Measurements from ENCODE around the gene WDFY4.

The WDFY4 gene

DNA sequence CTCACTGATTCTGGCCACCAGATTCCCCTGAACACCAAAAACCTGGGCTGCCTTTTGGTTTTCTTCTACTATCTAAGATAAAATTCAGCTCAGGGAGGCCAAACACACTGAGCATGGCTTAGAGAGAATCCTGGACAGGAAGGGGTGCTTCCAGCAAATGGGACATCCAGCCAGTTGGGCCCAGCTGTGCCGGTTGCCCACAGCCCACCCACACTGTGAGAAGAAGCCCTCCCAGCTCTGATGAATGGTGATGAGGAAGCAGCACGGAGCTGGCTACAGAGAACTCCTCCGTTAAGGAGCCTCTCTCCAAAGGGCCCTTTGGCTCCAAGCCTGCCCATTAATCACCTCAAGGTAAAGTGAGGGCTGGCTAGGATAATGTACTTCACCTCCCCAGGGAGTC is 239.1 kb downstream of the WDFY4 start:
- no peak for DNase-seq

DNA sequence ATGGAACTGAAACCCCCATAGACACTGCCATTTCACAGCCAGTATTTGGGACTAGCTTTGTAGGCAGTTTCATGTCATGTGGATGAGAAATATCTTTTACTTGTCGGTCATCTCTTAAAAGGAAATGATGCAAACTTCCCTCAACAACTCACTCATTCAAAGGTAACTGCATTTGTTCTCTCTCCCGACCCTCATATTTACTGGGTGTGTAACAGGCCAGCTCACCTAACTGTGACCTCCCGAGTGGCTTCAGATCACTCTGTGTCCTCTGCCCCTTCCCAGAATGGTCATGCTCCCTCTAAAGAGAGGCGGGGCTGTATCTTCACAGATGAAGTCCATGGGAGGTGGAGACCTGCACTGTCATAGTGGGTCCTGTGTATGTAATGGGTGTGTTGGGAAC is 240.3 kb downstream of the WDFY4 start:
- no peak for DNase-seq

DNA sequence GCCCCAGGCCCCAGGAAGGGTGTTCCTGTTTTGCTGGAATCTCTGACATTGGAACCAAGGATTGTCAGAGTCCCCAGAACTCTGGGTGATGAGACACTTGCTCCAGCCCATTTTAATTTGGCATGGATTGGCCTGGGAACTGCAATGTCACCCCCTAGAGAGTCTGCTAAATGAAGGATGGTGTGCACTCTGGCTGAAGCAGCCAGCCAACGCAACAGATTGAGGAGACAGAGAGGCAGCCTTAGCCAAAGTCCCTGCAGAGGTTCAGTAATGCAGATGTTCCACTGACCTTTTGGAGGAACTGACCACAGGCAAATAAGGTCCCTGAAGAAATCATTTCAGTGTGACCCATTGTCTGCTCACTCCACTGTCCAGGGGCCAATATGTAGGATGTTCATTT is 241.6 kb downstream of the WDFY4 start:
- DNase-seq = no peak

DNA sequence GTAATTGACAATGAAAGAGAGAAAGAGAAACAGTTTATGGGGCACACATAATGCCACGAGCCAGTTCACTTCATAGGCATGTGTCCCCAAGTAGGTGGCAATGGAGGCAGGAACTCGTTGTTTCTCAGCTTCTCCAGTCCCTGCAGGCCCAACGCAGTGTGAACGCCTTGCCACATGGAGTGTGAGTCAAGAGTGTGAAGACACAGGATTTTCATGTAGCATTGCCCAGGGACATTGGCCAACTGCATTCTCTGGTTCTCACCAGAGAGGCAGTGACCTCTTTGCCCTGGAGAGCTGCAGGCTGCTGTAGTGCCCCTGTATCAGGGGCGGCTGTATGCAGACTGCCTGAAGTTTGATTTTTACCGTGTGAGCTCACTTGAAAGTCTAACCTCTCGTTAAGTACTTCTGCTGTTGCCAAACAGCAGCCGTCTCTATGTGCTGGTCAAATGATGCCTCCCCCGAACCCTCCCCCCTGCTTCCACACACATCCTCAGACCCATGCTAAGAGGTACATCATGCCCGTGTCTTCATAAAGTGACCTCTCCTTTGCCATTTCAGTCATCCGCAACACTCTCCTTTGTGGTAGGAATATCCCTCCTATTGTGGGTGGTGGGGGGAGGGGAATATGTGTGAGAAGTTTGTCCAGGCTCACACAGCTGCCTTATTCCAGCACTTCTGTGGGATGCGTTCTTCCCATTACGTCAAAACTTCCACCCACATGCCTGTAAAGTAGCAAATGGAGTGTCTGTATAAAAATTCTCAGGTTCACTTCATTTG is 242.3 kb downstream of the WDFY4 start:
- no peak for DNase-seq

DNA sequence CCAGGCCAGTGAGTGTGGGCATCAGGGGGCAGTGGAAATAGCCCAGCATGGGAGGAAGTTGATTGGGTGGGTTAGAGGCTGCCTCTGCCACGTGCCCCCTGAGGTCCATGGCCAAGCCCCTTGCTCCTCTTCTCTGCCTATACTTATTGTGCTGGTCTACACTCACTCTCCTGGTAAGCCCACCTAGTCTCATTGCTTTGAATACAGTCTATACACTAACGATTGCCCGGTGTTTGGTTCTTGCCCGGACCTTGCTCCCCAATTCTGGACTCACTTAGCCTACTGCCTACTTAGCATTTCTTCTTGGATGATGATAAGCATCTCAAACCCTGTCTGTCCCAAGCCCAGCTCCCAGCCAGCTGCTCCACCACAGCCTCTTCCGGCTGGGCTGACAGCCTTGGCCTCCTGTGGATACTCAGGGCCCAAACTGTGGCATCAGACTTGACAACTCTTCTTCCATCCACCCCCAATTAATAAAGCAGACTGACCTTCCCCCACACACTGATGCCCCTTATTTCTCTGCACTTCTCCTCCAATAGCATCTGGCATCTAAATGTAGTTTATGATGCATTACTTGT is 244.8 kb downstream of the WDFY4 start:
- DNase-seq = no peak

DNA sequence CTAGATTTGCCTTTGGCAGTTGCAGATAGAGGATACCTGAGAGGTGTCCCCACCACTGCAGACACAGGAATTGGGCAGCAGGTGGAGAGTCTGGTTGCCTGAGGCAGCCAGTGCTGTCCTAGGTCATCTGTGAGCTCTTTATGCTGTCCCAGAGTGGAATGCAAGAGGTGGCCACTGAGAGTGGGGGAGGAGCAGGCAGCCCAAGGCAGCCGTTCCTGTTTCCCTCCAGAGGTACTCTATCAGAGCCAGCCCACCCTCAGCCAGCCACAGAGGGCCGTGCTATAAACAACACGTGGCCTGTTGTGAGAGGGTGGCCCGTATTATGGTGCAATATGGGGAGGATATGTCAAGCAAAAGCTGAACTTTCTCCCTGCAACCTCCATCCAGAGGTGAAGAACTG is 246.5 kb downstream of the WDFY4 start:
- DNase-seq = no peak

DNA sequence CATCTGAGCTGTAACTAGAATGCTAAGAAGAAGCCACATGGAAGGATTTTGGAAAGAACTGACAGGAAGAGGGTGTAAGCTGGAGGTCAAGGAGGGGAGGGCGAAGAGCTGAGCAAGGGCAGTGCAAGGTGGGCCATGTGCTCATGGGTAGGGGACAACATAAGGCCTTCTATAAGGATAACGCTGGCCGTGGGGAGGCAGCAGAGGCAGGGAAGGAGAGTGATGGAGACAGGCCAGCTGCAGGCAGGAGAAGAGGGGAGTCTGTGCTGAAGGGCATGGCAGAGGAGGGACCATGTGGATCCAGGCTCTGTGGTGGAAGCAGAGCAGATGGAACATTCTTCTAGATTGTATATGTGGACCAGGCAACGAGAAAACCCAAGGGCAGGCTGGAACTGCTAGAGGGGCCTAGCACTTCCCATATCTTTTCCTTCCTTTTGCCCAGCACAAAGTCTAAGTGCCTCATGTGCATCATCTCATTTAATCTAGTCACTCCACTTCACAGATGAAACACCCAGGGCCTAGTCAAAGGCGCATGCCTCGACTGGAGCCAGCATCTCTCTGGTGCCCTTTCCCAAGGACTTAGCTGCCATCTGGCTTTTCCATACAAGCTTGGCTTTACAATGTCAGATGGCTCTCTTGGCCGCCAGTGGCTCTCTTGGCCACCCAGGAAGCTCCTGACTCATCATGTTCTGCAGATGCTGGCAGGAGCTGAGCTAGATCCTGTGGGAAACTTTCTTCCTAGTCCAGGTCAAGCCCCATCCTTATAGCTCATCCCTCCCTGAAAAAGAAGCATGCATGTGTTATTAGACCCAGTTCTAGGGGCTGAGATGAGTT is 248.4 kb downstream of the WDFY4 start:
- no peak for DNase-seq

DNA sequence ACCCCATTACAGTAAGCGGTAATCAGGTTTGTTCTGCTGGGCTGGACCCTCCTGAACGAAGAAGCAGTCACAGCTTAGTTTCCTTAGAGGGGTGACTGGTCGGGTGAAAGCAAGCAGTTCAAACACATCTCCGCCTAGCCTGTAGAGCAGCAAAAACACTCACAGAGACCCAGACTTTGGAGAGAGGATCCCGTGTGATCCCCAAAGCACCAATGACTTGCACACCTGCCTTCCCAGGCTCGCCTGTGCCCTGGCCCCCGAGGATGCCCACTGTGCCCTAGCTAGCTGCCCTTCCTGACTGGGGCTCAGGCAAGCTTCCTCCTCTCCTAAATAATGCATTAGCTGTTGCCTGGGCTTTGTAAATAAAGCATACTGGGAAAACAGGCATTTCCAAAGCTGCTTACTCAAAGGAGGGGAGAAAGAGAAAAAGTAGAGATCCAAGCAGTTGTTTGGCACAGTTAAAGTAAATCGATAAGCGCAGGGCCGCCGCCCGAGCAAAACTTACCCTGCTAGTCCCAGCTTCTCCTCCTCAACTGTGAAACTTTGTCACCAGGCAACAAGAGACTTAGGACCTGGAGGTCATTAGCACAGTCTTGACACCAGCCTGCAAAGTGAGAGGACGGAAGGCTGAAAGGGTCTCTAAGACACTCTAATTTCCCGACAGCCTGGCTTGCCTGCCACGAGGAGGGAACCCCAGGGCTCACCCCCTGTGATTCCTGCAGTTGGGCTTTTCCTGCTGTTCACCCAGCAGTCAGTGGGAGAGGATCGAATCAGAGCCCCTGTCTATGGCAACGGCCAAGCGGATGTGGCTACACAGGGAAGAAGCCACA is 250.2 kb downstream of the WDFY4 start:
- no peak for DNase-seq

DNA sequence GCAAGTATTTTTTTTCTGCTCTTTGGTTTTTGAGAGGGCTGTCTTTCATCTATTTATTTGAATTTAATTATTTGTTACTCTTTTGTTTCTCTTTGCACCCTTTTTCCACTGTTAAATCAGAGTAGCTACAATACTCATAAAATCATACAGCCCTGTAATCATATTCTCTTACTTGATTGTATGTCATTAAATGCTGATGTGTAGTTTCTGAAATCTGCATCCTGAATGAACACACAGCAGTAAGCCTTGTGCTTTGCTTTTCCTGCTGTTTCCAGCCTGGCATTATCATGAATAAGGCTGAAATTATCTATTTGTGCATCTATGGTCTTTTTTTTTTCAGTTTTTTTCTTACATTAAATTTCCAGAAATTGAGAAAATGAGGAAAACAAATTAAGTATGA is 250.9 kb downstream of the WDFY4 start:
- DNase-seq = no peak

DNA sequence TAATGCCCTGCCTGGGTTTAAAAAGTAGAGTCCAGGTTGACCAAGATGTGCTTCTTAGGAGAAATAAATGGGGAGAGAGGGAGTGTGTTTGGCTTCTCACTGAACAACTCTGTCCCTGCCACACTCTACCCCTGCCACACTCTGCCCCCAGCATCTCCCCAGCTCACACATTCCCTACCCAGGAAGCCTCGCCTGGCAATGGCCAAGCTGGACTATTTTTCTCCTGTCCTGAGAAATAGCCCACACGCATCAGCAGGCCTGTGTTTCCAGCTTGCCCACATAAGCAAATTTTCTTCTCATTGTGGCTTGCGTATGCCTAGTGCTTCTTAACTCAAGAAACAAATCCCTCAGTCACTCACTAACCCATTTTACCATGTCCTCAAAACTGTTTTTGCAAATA is 253.1 kb downstream of the WDFY4 start:
- DNase-seq = no peak

DNA sequence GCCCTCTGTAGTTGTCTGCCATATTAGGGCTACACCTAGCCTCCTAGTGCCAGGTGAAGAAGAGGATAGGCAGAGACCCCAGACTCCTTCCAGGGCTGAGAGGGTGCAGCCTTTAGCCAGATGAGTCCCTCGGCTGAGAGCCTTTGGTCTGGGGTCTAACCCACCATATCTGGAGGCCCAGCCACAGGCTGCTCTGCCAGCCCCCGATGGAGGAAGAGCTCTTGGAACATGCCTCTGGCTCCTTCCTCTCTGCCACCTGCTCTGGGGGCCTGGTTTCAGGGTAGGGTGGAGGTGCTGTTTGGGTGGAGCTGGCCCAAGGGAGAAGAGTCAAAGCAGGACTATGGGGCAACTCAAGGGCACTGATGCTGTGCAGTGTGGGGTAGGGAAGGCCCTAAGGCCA is 253.6 kb downstream of the WDFY4 start:
- DNase-seq = no peak

DNA sequence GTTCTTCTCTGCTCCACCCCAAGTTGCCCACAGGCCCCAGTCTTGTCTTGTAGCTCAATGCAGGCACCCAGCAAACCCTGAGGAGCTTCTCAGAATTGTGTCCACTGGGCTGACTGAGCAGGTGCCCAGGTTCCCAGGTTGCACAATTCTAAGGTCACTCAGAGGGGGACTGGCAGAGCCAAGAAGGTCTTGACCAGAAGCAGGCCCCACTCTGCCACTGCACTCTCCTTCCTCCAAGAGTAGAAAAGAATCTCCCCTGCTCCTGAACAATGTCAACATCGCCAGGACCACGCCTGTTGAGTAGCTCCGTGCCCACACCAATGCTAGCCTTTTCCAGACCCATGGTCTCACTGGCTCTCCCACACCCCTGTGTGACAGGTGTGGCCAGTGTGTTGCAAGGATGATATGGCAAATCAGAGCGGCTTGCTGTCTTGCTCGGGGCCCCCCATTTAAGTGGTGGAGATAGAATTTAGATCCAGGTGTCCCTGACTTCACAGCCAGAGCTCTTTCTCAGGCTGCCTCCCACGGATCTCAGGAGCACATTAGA is 254.4 kb downstream of the WDFY4 start:
- no peak for DNase-seq

DNA sequence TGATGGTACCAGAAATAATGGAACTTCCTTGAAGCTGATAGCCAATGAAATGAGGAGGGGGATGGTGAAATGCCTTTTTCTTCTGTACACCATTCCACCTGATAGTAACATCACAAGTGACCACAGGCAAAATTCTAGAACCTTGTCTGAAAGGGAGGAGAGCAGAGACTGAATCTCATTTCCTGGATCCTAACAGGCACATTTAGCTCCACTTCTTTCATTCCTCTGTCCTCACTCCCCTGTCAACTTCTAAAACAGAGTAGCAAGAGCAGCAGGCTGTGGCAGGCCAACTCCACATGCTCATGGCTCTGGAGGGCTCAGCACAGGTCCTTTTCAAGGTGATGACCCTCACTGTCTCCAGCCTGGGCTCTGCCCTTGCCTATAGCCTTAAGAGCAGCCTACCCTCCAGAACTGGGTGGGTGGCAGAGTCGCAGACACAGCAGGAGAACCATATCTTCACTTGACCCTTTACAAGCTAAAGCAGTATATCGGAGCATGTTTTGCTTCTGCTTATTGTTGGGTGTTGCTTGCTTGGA is 255.2 kb downstream of the WDFY4 start, which contains the start of gene LRRC18:
LRRC18 (minus strand) TSS at position 51 of the 536 bp plus-strand sequence. CDS start 25,685 bp downstream, outside the sequence.
- DNase-seq = no peak

DNA sequence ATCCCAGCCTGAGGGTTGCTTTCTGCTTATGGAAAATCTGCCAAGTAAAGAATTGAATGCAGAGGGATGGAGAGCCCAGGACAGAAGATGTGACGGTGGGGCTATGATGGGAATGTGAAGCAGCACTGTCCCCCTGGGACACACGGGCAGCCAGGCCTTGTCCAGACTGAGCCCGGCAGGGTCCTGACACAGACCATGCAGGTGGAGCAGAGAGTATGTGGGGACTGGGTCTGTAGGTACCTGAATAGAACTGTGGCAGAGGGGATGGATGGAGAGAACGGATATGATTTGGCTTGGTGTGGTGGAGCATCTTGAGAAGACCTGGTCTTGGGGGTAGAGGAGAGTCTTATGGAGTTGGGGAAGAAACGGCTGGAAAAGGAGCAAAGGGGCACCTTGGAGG is 255.7 kb downstream of the WDFY4 start:
- no peak for DNase-seq

DNA sequence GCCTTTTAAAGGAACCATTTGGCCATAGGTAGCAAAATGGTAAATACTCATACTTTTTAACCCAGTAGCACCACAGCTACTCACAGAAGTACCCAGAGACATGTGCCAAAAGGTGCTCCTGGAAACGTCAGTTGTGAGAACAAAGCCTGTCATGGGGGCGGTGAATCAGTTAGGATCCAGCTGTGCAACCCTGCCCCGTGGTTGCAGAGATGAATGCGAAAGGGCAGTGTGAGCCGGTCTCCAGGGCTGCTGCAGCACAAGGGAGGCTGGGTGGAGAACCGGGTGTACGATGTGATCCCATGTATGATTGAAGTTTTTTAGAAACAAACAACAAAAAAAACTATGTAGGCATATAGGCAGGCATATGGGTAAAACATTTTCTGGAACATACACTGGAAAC is 256.3 kb downstream of the WDFY4 start:
- no peak for DNase-seq

DNA sequence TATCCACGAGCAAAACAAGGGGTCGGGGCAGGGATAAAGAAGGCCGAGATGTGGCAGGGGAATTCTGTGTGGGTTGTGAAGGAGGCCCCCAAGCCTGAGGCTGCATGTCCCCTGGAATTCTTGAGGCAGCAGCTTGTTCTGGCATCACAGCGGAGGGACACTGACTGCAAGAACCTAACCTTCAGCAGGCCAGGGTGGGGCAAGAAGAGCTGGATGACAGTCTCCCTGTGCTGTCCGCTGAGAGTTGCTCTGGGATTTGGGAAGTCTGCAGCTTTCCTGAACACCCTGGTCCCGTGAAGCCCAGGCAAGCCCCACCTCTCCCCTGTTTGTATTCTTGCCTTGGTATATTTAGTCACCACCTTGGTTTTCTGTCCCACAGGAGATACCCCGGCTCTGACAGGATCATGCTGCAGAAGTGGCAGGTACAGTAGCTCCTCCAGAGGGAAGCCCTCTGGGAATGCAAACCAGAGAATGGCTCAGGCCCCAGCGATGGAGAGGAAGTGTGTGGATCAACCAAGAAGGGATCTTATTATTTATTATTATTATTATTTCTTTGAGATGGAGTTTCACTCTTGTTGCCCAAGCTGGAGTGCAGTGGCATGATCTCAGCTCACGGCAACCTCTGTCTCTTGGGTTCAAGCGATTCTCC is 256.9 kb downstream of the WDFY4 start:
- no peak for DNase-seq

DNA sequence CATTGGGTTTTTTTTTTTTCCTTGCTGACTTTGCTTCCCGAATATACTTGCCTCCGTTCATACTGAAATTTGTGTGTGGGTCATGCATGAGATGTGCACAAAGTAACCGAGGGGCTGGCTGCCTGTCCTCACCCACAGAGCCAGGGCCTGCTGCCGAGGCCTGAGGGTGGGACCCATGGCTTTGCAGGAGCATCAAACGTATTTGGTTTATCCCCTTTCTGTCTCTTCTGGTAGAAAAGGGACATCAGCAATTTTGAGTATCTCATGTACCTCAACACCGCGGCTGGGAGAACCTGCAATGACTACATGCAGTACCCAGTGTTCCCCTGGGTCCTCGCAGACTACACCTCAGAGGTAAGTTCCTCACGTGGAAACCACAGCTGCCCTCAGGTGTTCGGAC is 258.4 kb downstream of the WDFY4 start:
- DNase-seq = no peak

DNA sequence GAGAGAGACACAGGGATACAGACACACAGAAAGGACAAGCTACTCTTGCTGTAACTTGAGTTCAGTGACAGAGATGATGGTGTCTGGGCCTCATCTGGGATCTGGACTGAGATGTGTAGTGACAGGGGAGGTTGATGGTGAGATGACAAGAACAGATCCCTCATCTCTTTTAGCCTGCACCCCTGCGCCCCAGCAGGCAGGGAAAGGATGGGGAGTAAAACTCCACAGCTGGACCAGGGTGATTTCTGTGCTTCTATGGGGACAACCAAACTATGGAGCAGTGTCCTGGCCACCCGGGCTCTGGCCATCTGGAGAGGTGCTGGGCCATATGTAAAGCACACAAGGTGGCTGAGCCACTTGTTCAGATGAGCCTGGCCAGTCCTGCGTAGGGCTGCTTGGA is 259.5 kb downstream of the WDFY4 start:
- no peak for DNase-seq

DNA sequence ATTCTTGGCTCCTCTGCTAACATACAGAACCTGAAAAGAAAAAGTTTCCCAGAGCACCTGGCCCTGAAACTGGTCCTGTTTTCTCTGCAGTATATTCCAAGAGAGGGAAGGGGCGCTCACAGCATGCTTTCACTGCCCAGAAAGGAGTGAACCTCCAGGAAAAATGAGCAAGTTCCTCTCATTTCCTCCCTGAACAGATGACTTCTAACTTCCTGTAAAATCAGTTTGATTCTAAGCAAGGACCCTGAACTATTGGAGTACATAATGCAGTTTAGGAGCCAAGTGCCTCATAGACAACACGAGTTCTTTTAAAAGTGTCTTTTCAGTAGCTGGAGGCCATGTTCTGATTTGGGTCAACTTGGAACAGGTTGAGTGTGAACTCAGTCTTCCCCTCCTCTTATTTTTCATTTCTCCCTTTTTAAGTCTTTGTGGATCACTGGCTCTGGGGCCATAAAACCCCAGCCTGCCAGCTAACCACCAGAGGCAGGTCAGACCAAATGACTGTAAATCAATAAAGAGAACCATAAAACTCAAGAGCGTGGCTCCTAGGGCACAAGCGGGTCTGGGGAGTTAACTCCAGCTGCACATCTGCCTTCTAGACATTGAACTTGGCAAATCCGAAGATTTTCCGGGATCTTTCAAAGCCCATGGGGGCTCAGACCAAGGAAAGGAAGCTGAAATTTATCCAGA is 260.9 kb downstream of the WDFY4 start:
- DNase-seq = no peak

DNA sequence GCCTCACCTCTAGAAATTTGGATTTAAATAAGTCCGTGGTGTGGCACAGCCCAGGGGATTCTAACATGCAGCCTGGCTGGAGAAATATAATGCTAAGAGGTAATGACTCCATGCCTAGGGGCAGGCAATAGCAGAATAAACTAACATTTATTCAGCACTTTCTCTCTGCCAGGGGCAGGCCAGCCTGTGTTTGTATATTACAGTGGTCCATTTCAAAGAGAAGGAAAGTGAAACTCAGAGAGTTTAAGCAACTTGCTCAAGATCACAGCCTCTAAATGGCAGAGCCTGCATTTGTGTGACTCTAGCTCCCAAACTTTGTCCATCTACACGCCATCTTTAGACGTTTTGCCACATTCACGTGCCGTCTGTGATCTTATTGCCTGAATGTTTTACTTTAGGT is 261.7 kb downstream of the WDFY4 start:
- DNase-seq = no peak

DNA sequence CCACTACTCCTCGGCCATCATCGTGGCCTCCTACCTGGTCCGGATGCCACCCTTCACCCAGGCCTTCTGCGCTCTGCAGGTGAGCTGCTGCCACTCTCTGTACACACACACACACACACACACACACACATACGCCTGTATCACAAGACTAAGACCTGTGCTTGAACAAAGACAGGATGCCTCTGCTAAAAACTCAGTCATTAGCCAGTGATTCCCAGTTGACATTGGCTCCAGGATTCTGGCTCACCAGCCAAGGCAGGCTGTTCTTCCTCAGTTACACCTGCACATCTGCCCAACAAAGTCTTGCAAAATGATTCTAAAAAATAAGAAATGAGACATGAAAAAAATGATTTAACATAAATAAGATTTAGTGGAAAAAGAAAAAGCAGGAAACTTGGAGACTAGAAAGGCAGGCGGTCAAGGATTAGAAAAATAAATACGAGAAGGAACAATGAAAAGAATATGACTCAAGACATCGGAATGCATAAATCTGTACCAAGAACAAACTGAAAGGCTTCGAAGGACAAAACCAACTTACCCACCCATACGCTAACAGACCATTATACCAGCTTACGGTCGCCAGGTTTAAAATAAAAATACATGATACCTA is 262.3 kb downstream of the WDFY4 start:
- DNase-seq = no peak
